Measurements from ENCODE around the gene RELA.
"Not testable (repeated sequence)": the region's sequence is repeated elsewhere in the genome, so short reads cannot be mapped to it uniquely, and the experiment has no call there.

RELA gene

DNA sequence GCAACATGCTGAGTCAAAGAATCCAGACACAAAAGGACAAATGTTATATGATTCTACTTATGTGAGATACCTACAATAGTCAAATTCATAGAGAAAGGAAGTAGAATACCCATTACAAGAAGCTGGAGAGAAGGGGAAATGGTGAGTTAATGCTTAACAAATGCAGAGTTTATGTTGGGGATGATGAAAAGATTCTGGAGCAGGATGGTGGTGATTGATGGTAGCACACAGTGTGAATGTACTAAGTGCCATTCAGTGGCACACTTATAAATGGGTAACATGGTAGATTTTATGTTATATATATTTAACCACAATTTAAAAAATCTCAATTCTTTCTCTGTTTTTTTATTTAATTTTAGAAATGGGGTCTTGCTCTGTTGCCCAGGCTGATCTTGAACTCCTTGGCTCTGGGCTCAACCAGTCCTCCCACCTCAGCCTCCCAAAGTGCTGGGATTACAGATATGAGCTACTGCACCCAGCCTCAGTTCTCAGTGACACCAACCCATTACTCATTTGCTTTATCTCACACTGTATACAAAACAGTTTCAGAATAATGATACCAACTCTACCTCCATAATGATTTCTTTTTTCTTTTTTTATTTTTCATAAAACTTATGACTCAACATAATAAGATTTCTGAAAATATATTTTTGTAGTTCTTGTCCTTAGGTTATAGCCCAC, 9.6 kb upstream of the RELA start:
- no peak for DNase-seq (ENCODE audit: low read depth)

GRCh38 chr11:65663639-65664200, 1.0 kb upstream of the RELA start:
- no peak for DNase-seq (ENCODE audit: low read depth)

DNA sequence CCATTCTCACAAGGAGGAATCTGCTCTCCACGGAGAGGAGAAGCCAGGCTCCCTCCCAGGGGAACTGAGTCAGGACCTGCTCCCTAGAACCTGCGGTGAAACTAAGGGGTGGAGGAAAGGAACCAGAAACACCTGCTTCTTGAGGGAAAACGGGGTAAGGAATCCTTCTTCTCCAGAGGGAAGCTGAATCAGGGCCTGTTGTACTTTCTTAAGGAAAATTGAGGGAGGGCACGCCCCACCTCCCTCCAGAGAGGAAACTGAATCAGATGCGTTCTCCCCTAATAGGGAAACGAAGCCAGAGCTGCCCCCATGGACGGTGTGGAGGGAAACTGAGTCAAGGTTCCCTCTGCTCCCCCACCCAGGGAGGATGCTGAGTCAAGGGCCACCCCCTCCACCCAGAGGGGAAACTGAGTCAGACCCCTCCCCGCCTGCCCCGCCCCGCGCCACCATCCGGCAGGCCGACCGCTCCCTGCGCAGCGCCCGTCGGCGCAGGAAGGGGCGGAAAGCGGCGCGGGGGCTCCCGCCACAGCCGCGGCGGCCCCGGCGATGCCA, 393 bp downstream of the RELA start:
- no peak for DNase-seq (ENCODE audit: low read depth)

DNA sequence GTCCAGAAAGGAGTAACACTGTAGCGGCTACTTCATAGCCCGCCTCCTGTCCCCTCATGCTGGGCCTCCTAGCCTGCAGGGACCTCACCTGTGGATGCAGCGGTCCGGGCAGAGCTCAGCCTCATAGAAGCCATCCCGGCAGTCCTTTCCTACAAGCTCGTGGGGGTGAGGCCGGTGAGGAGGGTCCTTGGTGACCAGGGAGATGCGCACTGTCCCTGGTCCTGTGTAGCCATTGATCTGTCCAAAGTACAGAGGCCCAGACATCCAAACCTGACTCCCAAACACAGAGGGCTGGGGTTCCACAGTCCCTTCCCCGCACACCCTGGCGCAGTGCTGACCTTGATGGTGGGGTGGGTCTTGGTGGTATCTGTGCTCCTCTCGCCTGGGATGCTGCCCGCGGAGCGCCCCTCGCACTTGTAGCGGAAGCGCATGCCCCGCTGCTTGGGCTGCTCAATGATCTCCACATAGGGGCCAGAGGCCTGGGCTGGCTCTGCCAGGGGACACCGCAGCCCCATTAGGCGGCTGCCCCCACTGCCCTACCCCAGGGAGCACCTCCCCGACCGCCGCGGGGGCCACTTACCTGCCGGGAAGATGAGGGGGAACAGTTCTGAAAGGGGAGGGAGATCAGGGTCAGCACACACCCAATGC, 993 bp downstream of the RELA start:
- DNase-seq (ENCODE audit: low read depth): no peak

GRCh38 chr11:65660908-65661307, 1.8 kb downstream of the RELA start:
- not testable (repeated sequence) for DNase-seq (ENCODE audit: low read depth)

DNA sequence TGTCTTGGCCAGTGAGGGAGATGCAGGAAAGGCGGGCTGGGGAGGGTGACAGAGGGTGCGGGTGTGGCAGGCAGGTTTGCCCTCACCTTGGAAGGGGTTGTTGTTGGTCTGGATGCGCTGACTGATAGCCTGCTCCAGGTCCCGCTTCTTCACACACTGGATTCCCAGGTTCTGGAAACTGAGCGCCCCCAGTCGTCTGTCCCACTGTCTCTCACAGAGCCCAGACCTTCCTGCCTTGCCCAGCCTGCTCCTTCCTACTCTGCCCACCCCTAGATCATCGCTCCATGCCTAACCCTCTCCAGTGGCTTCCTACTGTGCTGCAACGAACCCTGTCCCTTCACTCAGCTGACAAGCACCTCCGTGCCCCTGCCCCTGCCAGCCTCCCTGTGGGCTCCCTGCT, 2.7 kb downstream of the RELA start:
- no peak for DNase-seq (ENCODE audit: low read depth)

- DNase-seq (ENCODE audit: low read depth): no peak
Measured at GRCh38 chr11:65658174-65659021, 4.3 kb downstream of the RELA start.

DNA sequence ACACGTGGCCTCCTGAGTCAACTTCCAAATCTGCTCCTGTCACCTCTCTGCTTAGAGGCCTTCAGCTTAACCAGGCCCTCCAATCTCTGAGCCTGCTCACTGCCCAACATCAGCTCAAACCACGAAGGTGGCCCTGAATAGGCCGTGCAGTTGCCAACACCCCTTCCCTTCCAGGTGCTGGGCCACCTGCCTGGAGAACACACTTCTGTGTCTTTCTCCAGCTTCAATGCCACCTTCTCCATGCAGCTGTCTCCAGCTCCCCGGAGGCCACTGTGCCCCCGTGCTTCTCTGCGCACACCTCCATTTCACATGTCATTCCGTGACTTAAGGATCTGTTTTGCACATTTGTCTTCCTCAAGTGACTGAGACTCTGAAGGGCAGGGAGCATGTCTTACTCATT, 5.3 kb downstream of the RELA start:
- no peak for DNase-seq (ENCODE audit: low read depth)

GRCh38 chr11:65655570-65656332, 7.0 kb downstream of the RELA start:
- no peak for DNase-seq (ENCODE audit: low read depth)

DNA sequence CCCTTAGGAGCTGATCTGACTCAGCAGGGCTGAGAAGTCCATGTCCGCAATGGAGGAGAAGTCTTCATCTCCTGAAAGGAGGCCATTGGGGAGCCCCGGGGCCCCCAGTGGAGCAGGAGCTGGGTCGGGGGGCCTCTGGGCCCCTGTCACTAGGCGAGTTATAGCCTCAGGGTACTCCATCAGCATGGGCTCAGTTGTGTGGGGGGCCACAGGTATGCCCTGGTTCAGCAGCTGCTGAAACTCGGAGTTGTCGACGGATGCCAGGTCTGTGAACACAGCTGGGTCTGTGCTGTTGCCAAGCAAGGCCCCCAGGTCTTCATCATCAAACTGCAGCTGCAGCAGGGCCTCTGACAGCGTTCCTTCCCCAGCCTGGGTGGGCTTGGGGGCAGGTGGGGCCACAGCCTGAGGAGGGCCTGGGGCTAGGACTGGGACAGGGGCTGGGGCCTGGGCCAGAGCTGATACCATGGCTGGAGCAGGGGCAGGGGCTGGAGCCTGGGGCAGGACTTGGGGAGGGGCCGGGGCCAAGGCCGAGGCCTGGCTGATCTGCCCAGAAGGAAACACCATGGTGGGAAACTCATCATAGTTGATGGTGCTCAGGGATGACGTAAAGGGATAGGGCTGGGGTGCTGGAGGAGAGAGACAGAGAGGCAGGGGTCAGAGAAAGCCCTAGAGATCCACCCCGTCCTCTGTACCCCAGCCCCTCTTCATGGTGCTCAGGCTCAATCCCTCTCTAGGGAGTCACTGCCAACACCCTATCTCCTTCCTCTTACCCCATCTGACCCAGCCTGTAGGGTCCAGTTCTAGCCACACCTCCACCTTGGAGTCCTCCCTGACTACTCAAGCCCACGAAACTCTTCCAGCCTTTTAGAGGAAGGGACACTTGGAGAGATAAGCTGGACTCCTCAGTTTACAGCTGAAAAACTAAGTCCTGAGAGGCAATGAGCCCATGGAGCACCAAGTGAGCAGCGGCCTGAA, 8.1 kb downstream of the RELA start:
- no peak for DNase-seq (ENCODE audit: low read depth)

- no peak for DNase-seq (ENCODE audit: low read depth)
Measured at GRCh38 chr11:65653229-65654225, 9.2 kb downstream of the RELA start.

DNA sequence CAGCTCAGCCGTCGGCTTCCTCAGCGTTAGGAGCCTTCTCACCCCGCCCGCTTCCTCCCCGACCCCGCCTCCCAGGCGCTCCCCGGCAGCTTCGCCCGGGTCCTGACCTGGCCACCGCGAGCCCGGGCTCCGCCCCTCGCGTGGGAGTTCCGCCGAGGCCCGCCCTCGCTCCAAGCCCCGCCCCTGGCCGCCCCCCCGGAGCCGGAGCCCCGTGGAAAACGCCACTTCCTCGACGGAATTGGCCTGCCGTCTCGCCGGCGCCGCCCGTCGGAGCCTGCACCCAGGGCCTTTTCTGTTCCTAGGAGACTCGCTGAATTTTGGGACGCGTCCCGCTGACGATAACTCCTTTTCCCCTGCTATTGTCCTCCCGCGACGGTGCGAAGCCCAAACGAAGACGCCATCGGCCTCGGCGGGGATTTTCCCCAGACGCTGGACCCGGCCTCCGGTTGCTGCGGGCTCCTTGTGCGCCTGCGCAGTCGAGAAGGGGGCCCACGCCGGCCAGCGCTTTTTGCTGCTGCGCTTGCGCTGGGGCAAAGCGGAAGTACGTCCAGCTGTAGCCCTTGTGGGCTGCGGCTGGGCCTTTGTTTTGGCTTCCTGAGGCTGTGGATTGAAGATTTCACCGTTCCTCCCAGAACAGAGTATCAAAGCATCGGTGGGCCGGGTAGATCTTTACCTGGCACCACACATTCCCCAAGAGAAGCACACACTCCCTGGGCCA, 10.0 kb downstream of the RELA start:
- DNase-seq (ENCODE audit: low read depth): peak; percentile 96

DNA sequence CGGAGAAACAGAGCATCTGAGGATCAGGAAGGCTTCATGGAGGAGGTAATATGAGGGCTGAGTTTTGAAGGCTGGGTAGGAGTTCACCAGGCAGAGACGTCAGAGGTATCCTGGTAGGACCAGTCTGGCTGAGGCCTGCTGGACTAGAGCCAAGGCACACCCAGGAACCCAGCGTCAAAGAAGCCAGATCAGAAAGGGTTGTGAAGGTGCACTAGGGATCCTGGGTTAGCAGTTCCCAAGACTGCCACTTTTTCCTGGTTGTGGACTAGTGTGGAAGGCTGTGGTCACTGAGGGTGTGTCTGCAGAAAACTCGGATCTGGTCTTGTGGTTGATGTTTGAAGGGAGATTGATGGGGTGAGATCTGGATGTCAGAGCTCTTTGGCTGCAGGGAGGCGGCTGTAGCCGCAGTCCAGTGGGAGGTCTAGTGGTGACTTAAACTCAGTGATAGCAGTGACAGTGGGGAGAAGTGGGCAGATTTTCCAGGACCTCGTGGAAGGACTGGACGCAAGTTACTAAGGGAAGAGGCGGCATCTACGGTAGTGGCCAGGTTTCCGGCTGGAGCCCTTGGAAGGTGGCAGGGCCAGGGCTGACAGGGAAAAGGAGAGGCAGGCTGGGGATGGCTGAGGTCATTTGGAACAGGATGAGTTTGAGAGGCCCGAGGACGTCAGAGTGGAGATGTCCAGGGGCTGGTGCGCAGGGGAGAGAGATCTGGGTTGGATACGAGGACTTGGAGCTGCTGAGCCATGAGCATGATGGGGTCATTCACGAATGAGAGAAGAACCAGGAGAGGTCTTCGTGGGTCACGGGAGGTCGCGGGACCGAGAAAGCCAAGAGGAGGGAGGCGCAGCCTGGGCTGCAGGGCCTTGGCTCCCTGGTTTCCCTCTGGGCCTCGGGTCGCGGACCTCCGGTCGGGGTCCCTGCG, 10.9 kb downstream of the RELA start:
- no peak for DNase-seq (ENCODE audit: low read depth)

DNA sequence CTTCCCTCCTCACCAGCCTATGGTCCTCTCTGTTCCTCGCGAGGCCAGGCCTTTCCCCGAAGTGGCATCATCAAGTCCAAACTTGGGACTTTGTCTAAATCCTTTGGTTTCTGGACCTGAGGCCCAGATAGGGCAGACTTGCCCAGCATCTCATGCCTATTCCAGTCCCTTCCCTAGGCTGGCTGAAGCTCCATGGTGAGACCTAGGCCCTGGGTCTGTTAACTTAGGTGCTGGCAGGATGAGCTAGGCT, 11.5 kb downstream of the RELA start:
- no peak for DNase-seq (ENCODE audit: low read depth)

GRCh38 chr11:65650547-65651338, 12.0 kb downstream of the RELA start:
- no peak for DNase-seq (ENCODE audit: low read depth)

- no peak for DNase-seq (ENCODE audit: low read depth)
Measured at GRCh38 chr11:65649656-65650546, 12.8 kb downstream of the RELA start.

All from activated T-helper 1 cell treated with Interleukin-2 at 50 U/mL for 16 hours (primary cell).